Measurements from ENCODE around the gene COL4A1. TPM values are rescaled to one million over a fixed set of nuclear protein-coding genes. Genes with fewer than 3 reads are reported as not detected.

Gene COL4A1
- total and polyA plus RNA-seq, 11 donors: 52.6 to 428 (median 184) TPM

DNA sequence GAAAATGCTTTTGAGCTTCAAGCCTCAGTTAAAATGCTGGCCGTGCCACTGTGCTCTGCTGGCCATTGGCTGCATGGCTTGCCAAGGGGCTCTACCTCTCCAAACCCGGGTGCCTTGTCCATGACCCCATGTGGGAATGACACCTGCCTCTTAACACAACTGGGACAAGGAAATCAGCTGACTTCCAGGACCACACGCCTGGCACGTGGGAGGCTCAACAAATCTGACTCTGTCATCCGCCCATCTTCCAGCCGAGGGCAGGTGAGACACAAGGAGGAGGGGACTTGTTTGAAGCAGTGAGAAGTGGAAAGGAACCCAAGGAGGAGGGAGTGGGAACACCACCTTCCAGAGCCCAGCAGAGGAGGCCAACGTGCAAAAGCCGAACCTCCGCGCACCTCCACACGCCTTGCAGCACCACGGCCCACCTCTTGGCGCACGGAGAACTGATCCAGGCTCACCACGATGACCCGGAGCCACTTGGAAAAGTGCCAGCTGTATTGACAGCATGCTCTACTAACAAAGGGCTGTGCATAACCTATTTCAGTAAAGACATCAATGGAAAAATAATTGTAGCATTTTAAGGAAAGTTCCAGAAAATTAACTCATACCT, 38.3 kb downstream of the COL4A1 start:
- intact Hi-C loops (cut with DNase I): loop anchor here in 4 of 10 donors (5.0 kb wide), 1 partner anchor 34 kb away; no protein-coding TSS in a partner anchor
- peak in 2 of 5 donors; percentile 7 to 17 for DNase-seq
- ATAC-seq: no peak
- Histone ChIP-seq H3K9me3 (no peaks in the 10 kb centered on the region), H3K27me3 (no peaks in the 10 kb centered on the region), H3K27ac (peak overlapping the region in 2 of 12 donors; percentile 12 to 18), H3K36me3 (peaks cover 0 to 10% (median 0%) of the 10 kb centered on the region in 9 donors), H3K4me3 (no peak overlapping the region), H3K4me1 (peaks cover 12 to 91% (median 70%) of the 10 kb centered on the region in 12 donors)
- WGBS, 4 donors: 65 to 74% (median 72%) methylated on average over 15 to 16 of the region's 16 CpGs
- no peak for TF ChIP-seq POLR2A (IDR thresholded peaks at IDR 0.05)
- TF ChIP-seq, protein P1, sequence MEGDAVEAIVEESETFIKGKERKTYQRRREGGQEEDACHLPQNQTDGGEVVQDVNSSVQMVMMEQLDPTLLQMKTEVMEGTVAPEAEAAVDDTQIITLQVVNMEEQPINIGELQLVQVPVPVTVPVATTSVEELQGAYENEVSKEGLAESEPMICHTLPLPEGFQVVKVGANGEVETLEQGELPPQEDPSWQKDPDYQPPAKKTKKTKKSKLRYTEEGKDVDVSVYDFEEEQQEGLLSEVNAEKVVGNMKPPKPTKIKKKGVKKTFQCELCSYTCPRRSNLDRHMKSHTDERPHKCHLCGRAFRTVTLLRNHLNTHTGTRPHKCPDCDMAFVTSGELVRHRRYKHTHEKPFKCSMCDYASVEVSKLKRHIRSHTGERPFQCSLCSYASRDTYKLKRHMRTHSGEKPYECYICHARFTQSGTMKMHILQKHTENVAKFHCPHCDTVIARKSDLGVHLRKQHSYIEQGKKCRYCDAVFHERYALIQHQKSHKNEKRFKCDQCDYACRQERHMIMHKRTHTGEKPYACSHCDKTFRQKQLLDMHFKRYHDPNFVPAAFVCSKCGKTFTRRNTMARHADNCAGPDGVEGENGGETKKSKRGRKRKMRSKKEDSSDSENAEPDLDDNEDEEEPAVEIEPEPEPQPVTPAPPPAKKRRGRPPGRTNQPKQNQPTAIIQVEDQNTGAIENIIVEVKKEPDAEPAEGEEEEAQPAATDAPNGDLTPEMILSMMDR (IDR thresholded peaks at IDR 0.05): no peak

DNA sequence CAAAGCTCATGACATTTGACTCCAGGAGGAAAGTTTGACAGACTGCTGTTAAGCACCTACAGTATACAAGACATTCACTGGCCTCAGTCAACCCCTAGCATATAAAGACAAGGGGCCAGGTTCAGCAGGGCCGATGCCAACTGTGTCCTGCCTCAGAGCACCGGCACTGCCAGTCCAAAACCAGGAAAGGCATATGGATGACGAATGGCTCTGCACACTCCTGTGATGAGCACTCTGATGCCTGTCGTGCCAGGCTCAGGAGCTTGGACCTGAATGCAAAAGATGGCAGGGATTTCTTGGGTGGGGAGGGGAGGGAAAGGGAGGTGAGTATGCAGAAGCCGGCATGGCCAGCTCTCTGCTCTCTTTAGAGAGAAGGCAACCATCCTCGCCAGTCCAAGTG, 38.9 kb downstream of the COL4A1 start:
- intact Hi-C loops (cut with DNase I): loop anchor here in 4 of 10 donors (5.0 kb wide), 1 partner anchor 34 kb away; no protein-coding TSS in a partner anchor
- DNase-seq: peak in 1 of 5 donors; percentile 6

DNA sequence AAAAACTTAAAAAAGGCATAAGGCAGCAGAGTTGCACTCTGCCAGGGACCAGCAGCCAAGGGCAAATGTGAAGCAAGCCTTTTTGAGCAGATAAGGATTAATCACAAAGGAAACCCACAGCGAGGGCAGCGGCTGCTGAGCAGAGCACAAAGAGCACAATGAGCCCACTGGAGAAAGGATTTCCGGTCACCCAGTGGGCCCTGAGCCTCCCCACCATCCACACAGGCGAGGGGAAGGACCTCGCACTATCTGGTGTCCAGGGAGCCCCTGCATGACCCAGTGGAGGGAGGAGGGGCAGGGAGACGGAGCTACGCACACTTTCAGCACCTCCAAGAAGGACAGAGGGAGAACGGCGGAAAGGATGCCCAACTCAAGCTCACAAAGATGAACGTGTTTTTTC, 40.0 kb downstream of the COL4A1 start:
- H3K4me1 ChIP-seq: peaks cover 12 to 98% (median 85%) of the 10 kb centered on the region in 12 donors
- intact Hi-C loops (cut with DNase I): loop anchor here in 4 of 10 donors (5.0 kb wide), 1 partner anchor 35 kb away; no protein-coding TSS in a partner anchor

More for the DNA sequence above, 38.9 kb downstream of the COL4A1 start:
- Histone ChIP-seq H3K27me3 (no peaks in the 10 kb centered on the region), H3K4me1 (peaks cover 12 to 91% (median 76%) of the 10 kb centered on the region in 12 donors), H3K9me3 (no peaks in the 10 kb centered on the region), H3K4me3 (no peak overlapping the region), H3K27ac (peak overlapping the region in 2 of 12 donors; percentile 12 to 18), H3K36me3 (peaks cover 0 to 9% (median 0%) of the 10 kb centered on the region in 9 donors)
- ATAC-seq: no peak
- TF ChIP-seq, protein P1 (IDR thresholded peaks at IDR 0.05): no peak
- TF ChIP-seq POLR2A (IDR thresholded peaks at IDR 0.05): no peak
- WGBS, 4 donors: 55 to 66% (median 57%) methylated on average over 6 of the region's 6 CpGs

DNA sequence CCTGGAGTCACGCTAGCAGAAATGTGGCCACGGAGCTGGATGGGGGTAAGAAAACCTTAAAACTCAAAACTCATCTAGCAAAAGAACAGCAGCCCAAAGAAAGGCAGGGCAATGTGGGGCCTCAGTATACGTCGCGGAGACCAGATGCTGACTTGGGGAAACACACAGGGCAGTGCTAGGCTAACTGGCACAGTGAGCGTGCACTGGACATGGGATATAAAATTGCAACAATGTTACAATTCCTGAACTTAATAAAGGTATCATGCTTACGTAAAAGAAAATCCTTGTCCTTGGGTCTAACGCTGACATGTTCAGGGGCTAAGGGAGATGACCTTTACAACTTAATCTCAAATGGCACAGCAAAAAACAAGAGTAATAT, 40.5 kb downstream of the COL4A1 start:
- no peak for ATAC-seq
- H3K27ac ChIP-seq: peak overlapping the region in 10 of 12 donors; percentile 11 to 80 (median 60)
- DNase-seq: no peak
- TF ChIP-seq, protein P1 (IDR thresholded peaks at IDR 0.05): no peak
- TF ChIP-seq POLR2A (IDR thresholded peaks at IDR 0.05): no peak
- no peaks in the 10 kb centered on the region for H3K27me3 ChIP-seq
- intact Hi-C loops (cut with DNase I): loop anchor here in 4 of 10 donors (5.0 kb wide), 1 partner anchor 36 kb away; no protein-coding TSS in a partner anchor
- no peaks in the 10 kb centered on the region for H3K36me3 ChIP-seq
- WGBS, 4 donors: 63 to 75% (median 71%) methylated on average over 8 of the region's 8 CpGs
- no peaks in the 10 kb centered on the region for H3K9me3 ChIP-seq
- peaks cover 10 to 100% (median 88%) of the 10 kb centered on the region in 12 donors for H3K4me1 ChIP-seq
- H3K4me3 ChIP-seq: peak overlapping the region in 3 of 12 donors; percentile 1 to 15 (median 5)

More for the DNA sequence above, 40.0 kb downstream of the COL4A1 start:
- H3K27ac ChIP-seq: peak overlapping the region in 4 of 12 donors; percentile 15 to 76 (median 59)
- H3K27me3 ChIP-seq: no peaks in the 10 kb centered on the region
- ATAC-seq (peak in 1 of 4 donors; percentile 5), DNase-seq (peak in 1 of 5 donors; percentile 21)
- no peak overlapping the region for H3K4me3 ChIP-seq
- TF ChIP-seq, protein P1 (IDR thresholded peaks at IDR 0.05): no peak
- no peak for TF ChIP-seq POLR2A (IDR thresholded peaks at IDR 0.05)
- no peaks in the 10 kb centered on the region for H3K36me3 ChIP-seq
- H3K9me3 ChIP-seq: no peaks in the 10 kb centered on the region
- WGBS, 4 donors: 45 to 62% (median 49%) methylated on average over 10 of the region's 10 CpGs

Measured in heart left ventricle (tissue), 16 donors.